HG03045 (cell line): ENCODE results near the gene TTLL5.
"Not testable (repeated sequence)": the region's sequence is repeated elsewhere in the genome, so short reads cannot be mapped to it uniquely, and the experiment has no call there.

Experiments used
- ATAC-seq: cut with Tn5 transposase; IDR thresholded peaks from one replicate; pipeline ENCODE4 v1.9.1; 2021; ENCODE audit warnings: mild to moderate bottlenecking, moderate library complexity; ENCODE audit not compliant: unreplicated experiment

The TTLL5 gene

DNA sequence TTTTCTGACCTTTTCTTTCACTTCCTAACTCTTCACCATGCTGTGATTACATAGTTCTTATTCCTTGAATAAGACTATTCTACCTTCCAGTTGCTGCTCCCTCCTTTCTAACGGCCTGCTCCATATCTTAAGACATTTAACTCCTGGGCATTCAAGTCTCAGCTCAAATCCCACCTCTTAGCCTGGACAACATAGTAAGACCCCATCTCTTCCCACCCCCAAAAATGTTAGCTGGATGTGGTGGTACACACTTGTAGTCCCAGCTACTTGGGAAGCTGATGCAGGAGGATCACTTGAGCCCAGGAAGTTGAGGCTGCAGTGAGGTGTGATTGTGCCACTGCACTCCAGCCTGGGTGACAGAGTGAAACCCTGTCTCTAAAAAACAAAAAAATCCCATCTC, 11.3 kb upstream of the TTLL5 start:
- ATAC-seq, result no peak

DNA sequence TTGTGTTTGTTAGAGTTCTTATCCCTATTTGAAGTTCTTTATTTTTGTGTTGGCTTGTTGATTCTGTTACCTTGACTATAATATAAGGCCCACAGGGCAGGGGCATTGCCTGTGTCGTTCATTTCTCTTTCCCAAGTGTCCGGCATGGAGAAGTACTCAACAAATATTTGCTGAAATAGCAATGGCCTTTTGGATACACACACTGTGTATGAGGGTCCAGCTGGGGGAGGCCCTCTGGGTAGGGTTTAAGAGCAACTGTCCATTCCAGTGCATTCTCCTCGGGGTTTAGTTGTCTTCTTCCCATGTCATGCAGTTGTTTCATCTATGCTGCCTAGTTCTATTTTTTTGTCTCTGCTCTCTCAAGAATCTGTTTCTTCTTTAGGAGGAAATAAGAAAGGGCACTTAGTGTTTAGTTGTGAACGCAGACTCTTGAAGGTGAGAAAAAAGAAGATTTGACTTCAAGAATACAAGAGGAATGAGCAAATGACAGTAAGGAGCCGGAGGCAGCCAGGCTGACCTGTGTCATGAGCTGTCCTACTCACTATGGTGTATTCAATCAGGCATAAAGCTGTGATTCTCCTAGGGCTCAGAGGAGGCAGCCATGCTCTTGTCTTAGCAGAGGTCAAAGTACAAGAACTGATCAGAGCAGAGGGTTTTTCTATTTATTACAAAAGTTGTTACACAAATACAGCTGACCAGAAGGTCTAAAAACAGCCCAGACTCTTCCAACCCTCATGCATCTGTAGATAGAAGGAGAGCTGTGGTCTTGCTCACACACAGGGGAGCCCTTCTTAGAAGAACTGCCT, 10.6 kb upstream of the TTLL5 start:
- ATAC-seq, result no peak

DNA sequence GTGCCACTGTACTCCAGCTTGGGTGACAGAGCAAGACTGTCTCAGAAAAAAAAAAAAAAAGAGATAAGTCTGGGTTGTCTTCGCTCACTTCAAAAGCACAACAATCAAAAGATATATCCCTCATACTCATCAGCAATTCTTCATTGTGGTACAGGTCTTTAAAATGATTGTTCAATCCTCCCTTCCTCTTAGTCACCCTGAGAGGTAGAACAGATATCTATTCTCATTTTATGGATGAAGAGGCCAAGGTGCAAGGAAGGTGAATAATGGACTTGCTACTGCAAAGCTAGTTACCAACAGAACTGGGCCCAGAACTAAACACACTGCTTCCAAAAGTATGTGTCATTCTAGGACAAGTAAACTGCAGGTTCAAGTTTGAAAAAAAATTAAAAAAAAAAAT, 7.5 kb upstream of the TTLL5 start:
- no peak for ATAC-seq

DNA sequence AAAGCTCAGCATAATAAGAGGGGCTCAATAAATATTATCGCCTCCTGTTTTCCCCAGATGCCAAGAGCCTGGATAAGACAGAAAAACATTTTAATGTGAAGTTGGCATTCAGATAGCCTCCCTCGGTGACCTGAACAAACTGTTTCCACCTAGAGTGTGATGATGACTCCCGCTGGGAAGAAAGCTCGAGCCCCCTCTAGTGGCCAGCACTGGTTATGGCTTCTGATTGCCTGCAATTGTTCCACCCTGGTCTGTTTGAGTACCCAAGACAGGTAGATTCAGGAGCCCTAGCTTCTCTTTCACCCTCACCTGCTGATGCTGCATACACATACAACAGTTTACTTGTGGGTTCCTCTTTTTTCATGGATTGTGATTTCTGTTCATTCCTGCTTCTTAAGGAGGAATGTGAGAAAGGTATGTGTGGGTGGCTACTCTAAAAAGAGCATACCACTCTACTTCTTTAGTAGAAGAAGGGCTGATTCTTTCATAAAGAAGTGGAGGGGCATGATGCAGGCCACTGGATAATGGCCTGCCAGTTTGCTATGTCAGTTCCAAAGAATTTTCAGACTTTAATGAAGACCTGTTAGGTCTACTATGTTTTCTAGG, 6.8 kb upstream of the TTLL5 start:
- ATAC-seq, result no peak

DNA sequence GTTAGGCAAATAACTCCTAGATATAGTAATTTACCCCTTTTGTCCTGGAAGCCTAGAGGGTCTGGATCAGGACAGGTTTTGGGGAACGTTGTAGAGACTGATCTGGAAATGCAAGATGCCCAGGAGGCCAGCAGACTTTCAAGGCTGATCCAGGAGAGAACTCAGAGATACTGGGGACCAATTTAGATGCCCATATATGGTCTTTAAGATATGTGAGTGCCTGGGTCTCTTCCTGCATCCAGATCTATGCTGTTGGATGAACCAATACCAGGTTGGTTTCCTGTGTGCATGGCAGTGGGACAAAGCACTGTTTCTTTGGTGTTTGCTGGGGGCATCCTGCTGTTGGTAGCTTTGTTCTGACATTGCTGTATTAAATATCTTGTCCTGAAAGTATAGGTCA, 5.8 kb upstream of the TTLL5 start:
- ATAC-seq, result no peak

DNA sequence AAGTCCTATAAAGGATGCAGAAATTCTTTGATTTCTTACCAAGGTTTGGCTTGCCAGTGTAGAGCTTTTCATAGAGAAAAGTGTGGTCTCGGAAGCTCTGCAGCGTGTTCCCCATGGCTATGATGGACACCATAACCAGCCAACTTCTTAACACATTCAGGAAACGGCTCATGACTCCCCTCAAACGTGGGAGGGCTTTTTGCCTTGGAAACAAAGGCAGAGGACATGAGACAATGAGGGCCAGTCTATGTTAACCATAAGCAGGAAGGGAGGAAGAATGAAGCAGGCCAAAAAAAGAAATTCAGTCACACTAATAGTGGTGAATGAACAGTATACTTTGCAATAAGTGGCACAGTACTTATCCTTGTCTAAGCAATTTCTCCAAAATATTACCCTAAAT, 3.7 kb upstream of the TTLL5 start:
- ATAC-seq, result no peak

DNA sequence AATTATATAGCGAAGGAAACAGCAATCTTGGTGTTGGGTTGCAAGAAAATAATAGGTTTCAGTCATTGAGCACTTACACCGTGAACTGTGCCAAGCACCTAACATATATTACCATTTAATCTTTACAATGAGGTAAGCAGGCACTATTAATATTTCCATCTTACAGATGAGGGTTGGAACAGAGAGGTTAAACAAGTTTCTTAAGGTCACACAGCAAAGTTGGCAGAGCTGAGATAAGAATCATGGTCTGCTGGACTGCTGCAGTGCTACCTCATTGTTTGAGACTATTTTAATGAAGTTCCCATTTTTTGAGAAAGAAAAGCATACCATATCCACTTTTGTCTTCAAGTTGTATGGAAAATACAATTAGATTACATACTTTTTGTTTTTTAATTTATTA, 2.1 kb upstream of the TTLL5 start:
- no peak for ATAC-seq

DNA sequence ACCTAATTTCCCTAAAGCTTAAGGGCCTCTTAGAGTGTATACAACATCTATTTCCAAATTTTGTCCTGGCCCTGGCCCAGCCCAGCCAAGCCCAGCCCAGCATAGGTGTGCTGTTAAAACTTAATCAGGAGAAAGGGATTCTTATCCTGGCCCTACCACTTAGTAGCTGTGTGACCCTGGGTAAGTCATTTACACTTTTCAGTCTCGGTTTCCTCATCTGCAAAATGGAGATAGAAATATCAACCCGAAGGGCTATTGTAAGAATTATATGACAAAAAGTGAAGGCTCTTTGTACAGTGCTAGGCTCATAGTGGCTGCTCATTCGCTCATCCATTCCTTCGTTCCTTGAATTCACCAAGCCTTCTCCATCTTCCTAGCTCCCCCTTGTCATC, 812 bp upstream of the TTLL5 start:
- ATAC-seq, result no peak

DNA sequence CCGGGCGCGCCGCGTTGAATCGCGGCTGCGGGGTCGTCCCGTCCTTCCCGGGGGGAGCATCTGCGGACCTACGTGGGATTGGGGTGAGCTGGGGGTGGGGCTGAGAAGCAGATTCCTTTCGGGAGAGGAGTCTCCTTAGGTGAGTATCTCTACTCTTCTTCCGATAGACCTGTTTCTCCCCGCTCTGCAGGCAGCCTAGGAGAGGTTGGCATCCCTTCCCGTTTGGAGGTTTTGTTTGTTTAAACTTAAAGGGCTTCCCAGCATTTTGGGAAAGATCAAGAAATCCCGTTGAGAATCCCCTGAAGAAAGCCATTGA, 411 bp downstream of the TTLL5 start:
- no peak for ATAC-seq

DNA sequence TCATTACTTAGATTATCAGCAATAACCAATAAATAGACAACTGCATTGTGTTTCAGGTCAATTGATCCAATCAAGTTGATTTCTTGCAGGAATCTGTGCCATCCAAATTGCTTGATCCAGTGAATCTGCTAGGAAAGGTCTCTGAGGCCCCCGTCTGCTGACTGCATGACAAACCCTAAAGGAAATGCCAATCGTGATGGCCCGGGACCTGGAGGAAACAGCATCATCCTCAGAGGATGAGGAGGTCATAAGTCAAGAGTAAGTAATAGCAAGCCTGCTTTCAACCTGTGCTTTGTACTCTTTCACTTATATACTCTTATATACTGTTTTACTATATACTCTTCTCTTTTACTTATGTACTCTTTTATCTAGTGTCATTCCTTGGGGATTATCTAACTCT, 1.9 kb downstream of the TTLL5 start:
- ATAC-seq, result no peak

DNA sequence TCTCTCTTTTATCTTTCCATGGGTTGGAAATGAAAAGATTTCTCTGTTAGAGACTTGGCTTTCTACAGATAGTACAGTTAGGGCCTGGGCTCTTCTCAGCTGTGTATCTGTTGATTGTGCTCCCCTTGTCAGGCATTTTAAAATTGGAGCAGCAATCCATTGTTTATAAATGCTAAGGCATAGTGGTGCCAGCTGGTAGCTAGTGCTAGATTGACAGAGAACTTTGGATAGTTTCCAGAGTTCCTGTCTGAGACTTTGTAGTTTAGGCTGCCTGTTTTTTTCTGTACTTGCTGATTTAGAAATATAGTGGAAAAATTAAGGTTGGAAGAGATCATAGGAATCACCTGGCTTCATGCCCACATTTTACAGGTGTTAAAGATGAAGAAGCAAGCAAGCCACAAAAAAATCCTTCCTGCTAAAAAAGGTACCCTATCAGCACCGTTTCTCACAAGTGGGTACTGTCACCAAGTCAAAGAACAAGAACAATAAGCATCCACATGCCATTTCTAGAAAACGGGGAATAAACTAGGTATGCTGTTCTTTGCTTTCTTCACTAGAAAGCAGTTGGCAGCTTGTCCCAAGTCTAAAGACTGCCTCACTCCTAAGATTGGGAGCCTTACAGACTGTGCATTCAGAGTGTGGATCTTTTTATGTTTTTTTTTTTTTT, 6.2 kb downstream of the TTLL5 start:
- ATAC-seq, result no peak

DNA sequence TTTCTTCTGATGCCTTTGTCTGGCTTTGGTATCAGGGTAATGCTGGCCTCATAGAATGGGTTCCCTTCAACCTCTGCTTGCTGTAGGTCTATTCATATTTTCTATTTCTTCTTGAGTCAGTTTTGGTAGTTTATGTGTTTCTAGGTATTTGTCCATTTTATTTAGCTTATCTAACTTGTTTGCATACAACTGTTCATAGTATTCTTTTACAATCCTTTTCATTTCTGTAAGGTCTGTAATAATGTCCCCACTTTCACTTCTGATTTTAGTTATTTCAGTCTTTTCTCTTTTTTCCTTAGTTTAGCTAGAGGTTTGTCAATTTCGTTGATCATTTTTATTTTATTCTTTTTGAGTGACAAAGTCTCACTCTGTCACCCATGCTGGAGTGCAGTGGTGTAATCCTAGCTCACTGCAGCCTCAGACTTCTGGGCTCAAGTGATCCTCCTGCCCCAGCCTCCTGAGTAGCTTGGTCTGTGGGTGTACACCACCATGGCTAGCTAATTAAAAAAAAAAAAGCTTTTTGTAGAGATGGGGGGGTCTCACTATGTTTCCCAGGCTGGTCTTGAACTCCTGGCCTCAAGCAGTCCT, 11.7 kb downstream of the TTLL5 start:
- no peak for ATAC-seq

DNA sequence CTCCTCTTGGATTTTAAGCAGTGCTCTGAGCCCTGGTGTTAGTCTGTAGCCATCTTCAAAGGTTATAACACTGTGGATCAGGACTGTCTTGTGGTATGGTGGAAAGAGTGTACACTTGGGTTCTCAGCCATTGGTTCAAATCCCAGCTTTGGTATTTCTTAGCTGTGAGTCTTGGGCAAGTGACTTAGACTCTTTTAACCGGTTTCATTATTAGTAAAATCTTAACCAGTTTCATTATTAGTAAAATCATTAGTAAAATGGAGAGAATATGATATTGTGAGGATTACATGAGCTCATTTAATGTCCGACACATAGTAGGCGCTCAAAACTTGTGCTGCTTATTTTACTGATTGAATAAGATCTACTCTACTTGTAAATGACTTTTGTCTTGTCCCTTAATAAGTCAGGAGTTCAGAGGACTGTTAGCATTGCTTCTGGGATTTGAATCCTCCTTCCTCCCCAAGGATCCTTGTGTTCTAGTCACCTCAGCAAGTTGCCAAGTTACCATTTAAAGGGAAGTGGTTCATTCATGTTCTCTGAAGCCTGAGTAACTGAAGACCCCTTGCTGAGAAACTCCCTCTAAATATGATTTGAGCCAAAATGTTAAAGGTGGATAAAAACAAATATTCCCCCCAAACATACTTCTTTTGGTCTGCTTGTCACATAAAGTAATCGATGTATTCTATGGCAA, 12.4 kb downstream of the TTLL5 start:
- ATAC-seq, result no peak

DNA sequence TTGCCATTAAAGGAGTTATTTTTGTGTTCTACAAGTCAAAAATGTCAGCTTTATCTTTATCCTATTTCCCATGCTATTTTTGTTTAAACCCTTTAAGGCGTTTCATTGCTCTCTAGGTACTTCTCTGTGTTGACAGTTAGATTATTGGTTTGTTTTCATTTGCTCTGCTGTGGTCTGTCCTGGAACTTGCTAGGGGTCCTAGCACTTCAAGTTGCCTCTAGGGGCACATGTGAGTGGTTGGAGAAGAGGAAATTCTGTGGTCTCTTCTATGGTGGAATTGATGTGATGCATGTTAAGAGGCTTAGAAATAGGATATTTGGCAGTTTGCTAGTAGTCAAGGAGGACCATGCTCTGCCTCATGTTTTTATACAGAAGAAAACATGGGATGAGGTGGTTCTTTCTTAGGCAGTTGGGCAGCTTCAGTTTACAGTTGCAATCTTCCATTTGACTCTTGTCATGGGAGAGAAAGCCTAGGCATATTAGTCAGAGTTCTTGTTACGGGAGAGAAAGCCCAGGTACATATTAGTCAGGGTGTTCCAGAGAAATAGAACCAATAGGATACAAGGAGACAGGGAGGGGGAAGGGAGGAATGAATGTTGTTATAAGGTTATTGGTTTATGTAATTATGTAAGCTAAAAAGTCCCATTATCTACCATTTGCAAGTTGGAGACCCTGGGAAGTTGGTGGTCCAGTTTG, 14.4 kb downstream of the TTLL5 start:
- no peak for ATAC-seq

DNA sequence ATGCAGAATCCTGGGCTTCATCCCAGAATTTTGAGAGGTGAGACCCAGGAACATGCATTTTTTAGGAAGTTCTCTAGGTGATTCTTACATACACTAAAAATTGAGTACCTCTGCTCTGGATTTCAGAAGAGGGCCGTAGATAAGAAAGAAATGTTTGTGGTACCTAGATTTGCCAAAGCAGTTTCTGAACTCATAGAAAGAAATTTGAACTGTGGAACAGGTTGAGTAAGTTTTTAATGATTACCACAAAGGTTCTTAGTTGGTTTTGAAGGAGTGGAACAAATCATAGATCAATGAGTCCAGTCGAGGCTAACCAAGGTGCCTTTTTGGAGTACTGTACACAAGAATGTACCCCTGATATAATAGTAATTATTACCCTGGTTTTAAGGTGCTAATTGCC, 24.9 kb downstream of the TTLL5 start:
- ATAC-seq, result no peak

DNA sequence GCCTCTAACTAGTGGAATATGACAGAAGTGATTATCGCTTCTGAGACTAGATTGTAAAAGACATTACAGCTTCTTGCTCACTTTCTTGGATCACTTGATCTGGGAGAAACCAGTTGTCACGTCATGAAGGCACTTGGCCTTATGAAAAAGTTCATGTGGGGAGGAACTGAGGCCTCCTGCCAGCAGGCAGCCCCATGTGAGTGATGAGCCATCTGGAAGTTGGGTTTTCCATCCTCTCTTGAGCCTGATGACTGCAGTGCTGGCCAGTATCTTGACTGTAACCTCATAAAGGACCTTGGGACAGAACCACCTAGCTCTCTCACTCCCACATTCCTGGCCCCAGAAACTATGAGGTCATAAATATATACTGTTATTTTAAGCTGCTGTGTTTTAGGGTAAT, 28.0 kb downstream of the TTLL5 start:
- ATAC-seq, result no peak

DNA sequence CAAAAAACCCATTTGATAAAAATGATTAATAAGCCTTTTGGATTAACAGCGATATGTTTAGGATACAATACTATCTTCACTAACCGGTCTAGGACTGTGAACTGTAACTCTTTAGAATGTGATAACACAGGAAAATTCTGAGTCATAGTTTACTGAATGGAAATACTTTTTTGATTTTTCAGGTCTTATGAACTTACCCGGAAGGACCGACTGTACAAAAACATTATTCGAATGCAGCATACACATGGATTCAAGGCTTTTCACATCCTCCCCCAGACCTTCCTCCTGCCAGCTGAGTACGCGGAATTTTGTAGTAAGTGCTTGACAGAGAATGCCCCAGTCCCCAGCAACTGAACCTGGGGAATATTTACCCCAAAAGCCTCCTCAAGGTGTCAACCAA, 29.0 kb downstream of the TTLL5 start:
- no peak for ATAC-seq

DNA sequence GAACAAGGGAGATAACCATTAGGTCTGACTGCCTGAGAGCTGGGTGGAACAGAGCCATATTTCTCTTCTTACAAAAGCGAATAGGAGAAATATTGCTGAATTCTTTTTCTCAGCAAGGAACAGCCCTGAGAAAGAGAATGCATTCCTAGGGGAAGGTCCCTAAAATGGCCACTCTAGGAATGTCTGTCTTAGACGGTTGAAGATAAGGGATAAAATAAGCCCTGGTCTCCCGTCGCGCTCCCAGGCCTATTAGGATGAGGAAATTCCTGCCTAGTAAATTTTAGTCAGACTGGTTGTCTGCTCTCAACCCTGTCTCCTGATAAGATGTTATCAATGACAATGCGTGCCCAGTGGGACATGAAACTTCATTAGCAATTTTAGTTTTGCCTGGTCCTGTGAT, 34.0 kb downstream of the TTLL5 start:
- ATAC-seq, result not testable (repeated sequence)

DNA sequence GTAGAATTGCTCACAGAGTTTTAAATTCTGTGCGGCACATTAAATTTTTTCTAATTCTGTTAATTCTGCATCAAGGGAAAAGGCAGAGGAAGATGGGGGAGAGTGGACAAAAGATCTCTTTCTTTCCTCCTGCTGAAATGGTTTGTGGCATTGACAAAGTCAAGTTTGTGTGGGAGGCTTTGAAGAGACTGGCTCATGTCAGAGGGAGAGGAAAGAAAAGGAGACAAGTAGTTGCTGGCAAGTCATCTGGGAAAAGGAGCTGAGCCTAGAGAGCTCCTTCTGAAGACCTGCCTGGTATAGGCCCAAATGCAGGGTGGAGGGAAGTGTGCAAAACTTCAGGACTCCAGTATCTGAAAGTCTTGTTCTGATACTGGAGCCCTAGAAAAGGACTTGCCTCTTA, 36.3 kb downstream of the TTLL5 start:
- no peak for ATAC-seq

DNA sequence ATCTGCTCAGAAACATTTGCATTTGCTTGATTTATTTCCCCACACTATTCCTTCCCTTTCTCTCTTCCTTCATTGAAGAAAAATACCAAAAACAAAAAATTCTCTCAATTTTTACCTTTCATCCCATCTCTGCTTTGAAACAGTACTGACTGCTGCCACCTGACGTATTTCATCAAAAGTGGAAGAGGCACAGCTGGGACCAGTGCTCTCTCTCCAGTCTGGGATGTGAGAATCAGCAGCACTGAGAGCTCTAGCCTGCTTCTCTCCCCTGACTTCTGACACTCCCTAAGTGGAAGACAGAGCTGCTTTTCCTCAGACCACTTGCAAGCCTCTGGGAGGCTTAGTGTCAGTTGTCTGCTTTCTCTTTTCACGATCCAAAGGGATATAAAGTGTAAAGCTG, 36.9 kb downstream of the TTLL5 start:
- ATAC-seq, result no peak

DNA sequence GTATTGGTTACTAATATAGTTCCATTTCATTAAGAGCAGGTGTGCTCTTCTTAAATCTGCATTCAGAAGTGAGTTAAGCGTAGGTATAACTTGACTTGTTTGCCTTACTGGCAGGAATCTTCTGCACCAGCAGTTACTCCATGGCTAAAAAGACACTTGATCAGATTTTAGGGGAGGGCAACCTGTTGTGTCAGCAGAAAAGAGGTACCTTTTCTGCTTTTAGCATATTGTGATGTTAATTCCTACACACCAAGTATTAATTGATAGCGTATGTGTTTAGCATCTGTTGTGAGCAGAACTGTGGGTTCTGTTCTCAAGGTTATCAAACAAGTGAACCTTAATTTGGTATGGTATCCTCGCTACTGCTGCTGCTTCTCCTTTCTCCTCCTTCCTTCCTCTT, 38.3 kb downstream of the TTLL5 start:
- no peak for ATAC-seq
